ENCODE measurements around the gene CNDP1.
"Not testable (repeated sequence)": the region's sequence is repeated elsewhere in the genome, so short reads cannot be mapped to it uniquely, and the experiment has no call there.

Gene CNDP1

DNA sequence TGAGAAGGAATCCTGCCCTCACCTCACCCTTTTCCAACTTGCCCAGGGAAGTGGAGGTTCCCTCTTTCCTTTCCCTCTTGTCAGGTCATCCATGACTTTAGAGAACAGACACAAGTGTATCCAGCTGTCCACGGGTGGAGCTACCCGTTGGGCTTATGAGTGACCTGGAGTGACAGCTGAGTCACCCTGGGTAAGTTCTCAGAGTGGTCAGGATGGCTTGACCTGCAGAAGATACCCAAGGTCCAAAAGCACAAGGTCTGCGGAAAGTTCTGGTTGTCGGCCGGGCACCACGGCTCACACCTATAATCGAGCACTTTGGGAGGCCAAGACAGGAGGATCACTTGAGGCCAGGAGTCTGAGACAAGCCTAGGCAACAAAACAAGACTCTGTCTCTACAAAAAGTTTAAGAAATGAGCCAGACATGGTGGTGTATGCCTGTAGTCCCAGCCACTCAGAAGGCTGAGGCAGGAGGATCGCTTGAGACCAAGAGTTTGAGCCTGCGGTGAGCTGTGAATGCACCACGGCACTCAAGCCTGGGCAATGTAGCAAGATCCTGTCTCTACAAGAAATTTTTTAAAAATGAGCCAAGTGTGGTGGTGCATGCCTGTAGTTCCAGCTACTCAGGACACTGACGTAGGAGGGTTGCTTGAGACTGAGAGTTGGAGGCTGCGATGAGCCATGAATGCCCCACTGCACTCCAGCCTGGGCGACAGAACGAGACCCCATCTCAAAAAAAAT, 14.0 kb upstream of the CNDP1 start:
- no peak for DNase-seq (ENCODE audit: low read depth)

DNA sequence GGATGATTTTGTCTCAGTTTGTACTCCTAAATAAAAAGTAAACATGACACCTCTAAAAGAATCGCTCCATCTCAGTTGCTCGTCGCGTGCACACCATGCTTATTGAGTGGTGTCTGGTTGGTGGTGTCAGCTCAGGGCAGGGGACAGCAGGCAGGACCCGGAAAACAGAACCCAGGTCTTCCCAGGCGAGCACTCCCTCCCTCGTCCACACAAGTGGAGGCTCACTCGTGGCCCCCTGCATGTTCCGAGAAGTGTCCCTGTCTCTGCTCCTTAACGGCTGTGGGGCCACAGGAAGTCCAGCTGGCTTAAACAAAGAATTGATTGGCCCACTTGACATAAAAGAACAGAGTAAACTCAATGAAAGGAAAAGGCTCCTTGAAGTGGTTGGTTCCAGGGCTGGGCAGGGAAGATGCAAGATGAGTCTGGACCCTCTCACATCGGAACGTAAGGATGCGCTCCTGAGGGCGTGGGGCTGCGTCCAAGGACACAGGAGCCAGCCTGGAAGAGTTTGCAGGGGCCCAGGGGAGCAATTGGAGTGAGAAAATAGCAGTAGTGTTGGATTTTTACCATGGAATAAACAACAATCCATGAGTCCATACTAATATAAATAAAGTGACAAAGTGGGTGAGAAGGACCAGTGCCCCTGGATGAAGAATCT, 13.1 kb upstream of the CNDP1 start:
- DNase-seq (ENCODE audit: low read depth), result no peak

DNA sequence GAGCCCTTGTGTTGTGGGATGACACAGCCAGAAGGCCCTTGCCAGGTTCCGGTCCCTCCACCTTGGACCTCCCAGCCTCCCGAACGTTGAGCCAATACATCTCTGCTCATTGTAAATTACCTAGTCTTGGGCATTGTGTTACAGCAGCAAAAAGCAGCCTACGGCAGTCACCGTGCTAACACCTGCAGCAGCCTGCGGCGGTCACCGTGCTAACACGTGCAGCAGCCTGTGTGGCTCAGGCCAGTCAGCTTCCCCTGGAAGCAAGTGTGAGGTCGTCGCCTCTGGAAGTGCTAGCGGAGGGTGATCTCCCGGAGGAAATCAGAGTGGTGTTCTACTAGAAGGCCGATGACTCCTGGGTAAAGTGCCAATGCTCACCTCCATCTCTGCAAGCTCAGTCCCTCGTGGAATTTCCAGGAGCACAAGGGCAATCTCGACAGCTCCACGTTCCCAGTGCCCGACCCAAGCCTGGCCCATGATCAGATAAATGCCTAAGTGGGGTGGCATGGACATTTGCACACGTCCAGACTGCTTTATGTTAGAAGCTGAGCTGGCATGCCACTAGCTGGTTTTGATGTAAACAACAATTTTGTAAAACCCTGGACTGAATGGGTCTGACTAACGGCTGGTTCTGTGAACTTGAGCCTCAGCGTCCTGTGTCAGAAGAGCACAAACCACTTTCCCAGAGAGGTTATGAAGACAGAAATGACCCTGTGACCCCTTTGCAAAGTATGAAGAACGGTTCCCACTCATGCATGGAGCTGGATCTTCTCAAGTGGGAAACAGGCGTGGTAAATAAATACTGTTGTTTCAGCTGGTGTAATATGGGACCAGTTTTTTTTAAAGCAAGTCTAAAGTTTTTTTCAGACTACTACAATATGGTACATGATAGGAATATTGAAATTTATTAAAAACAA, 11.4 kb upstream of the CNDP1 start:
- no peak for DNase-seq (ENCODE audit: low read depth)

DNA sequence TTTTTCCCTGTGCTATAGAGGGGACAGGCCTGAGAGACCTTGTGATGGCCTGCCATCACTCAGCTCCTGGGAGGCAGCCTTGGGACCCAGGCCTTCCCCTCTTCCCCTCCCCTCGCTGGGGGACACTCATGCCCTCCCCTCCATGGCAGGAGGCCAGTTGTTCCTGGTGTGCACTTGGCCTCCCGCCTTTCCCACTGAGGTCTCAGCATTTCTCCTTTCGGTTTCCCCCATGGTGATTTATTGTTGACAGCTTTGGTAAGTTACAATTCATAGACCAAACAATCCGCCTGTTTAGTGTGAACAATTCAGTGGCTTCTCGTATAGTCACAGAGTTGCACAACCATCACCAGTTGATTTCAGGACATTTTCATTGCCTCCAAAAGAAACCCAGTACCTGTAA, 10.2 kb upstream of the CNDP1 start:
- DNase-seq (ENCODE audit: low read depth), result no peak

DNA sequence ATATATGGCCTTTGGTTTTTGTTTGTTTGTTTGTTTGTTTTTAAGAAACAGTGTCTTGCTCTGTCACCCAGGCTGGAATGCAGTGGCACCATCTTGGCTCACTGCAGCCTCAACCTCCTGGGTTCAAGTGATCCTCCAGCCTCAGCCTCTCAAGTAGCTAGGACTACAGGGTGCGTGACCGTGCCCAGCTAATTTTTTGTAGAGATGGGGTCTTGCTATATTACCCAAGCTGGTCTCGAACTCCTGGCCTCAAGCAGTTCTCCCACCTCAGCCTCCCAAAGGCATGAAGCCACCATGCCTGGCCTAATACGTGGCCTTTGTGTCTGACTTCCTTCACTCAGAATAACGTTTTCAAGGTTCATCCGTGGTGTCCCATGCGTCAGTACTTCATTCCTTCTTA, 9.4 kb upstream of the CNDP1 start:
- not testable (repeated sequence) for DNase-seq (ENCODE audit: low read depth)

GRCh38 chr18:74525741-74526140, 8.6 kb upstream of the CNDP1 start:
- DNase-seq (ENCODE audit: low read depth), result no peak

DNA sequence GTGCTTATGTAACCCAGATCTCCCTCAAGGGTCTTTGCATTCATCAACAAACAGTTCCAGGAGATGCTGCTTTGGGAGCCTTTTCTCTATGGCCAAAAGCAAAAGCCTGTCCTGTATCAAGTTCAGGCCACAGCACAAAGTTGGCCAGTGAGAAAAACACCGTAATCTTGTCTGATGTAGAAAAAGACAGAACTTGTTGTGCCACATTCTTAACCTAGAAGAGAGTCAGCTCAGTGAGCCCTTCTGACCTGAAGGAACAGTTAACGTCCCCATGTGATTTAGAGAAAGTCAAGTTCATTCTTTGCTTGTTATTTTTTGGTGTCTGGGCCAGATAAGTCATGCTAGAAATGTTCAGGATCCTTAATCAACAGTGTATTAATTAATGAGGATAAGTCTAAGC, 7.8 kb upstream of the CNDP1 start:
- DNase-seq (ENCODE audit: low read depth), result no peak

GRCh38 chr18:74528478-74528877, 5.8 kb upstream of the CNDP1 start:
- DNase-seq (ENCODE audit: low read depth), result no peak

DNA sequence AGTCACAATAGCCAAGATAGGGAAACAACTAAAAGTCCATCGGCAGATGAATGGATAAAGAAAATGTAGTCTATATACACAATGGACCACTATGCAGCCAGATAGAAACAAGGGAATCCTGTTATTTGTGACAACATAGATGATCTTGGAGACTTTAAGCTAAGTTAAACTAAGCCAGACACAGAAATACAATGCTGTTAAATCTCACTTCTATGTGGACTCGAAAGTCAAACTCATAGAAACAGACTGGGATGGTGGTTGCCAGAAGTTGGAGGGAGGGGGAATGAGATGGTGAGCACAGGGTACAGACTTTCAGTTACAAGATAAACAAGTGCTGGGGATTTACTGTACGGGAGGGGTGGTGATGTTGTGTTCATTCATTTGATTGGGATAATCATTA, 5.4 kb upstream of the CNDP1 start:
- no peak for DNase-seq (ENCODE audit: low read depth)

DNA sequence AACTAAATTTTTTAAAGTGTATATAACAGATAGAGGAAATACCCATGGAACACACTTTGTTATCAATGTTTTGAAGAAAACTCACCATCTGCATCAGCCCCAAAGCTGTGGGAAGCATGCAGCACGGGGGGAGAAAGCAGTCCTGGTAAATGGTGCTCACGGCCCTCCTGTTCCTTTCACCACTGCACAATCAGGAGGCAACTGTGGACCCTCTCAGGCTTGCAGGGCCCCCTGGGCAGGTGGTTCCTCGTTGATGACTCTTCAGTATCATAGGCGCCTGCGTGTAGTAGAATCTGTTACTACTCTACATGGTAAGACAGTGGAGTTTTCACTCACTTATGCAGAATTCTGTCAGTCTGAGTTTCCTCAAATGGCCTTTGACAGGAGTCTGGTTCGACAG, 4.9 kb upstream of the CNDP1 start:
- no peak for DNase-seq (ENCODE audit: low read depth)

DNA sequence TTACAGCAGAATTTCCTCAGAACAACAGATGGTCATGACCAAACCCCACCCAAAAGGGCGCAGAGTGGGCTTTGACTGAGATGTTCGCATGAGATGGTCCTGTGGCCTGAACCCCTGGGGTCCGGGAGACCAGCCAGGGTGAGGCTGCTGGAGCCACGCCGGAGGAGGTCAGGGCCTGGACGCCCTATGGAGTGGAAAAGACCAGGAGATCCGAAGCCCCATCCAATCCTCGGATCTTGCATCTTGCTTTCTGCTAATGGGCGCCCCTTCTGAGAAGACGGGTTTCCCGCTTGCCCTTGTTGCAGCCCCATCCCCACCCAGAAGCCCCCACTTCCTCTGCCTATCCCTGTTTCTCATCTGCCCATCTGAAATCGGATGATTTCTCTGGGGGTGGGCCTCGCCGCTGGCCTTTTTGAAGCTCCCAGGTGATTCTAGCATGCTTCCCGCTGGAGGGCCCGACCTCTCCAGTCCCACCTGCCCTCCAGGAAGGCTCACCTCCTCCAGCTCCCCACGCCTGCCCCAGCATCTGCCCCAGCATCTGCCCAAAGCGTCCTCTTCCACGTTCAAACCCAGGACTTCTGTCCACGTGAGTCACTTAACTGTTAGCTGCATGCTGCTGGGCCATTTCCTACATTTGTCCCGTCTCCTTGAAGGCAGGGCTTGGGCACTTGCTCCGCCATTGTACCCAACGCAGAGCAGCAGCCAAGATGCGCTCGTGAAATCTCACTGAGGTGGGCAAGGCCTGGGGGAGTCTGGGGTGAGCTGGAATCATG, 4.3 kb upstream of the CNDP1 start:
- DNase-seq (ENCODE audit: low read depth), result no peak

GRCh38 chr18:74530584-74530862, 3.8 kb upstream of the CNDP1 start:
- DNase-seq (ENCODE audit: low read depth), result no peak

GRCh38 chr18:74531043-74531442, 3.3 kb upstream of the CNDP1 start:
- DNase-seq (ENCODE audit: low read depth), result no peak

DNA sequence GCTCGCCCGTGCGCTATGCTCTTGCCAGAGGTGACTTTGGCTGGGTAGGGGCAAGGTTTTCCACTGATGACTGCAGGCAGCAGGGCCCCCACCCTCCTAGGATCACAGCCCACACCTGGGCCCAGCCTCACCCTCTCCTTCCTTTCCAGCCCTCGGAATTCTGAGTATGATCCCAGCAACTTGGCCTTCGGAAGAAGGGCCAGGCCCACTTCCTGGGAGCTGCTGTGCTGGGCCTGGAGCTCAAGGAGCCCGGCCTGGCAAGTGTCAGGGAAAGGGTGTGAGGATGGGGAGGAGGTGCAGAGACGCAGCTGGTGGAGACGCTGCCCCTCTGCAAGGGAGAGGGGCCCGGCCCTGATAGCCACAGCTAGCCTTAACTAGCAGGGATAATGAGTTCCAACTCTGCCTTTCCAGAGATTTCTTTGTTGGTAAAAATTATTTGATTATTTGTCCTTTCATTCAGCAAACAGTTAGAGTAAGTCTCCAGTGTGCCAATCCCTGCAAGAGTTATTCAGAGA, 1.7 kb upstream of the CNDP1 start:
- no peak for DNase-seq (ENCODE audit: low read depth)

DNA sequence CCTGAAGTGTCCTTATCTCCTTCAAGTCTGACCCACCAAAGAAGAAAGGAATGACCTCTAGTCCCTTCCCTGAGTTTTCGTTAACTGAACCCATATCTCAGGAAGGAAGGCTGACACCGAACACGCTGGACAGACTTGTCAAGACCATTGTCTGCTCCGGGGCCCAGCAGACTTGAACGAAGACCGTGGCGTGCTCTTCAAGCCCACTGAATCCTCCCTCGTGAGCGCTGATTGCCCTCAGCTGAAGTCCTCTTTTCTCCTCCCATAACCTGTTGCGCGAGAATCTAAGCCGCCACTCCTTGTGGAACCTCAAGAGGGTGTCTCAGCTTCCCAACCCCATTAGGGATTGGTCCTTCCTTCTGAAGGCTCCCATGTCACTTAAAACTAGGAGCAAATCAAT, 634 bp upstream of the CNDP1 start:
- no peak for DNase-seq (ENCODE audit: low read depth)

DNA sequence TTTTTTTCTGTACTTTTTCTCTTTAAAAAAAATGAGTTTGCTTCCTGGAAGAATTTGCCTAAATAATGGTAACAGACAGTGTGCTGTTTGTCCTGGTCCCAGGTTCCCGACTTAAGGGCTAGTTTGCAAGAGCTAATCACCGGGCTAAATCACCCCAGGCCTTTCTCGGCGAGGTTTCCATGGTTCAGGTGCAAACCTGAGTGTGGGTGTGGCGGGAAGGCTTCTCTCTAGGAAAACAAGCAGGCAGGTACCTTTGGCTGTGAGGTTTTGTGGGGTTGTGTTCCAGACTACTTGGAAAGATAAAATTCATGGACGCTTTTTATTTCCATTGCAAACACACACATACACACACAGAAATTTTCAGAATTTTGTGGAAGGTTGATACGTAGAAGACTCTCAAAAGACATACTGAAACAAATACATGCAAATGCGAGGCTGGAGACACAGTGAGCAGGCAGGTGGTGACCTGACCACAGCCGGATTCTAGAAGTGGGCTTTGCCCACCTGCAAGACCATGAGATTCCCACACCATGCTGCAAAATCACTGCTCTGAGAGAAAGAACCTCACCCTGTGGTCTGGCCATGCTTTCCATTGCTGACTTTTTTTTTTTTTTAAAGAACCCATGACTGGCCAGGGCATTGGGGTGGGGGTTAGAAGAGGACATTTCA, 815 bp downstream of the CNDP1 start:
- DNase-seq (ENCODE audit: low read depth), result no peak

- DNase-seq (ENCODE audit: low read depth), result no peak
Observed at GRCh38 chr18:74539289-74539688, 5.0 kb downstream of the CNDP1 start.

- DNase-seq (ENCODE audit: low read depth), result no peak
Observed at GRCh38 chr18:74540652-74541421, 6.5 kb downstream of the CNDP1 start.

- no peak for DNase-seq (ENCODE audit: low read depth)
Observed at GRCh38 chr18:74541703-74542555, 7.6 kb downstream of the CNDP1 start.

- DNase-seq (ENCODE audit: low read depth), result no peak
Observed at GRCh38 chr18:74544898-74545297, 10.6 kb downstream of the CNDP1 start.

Data from stromal cell of bone marrow (primary cell).